Spleen (tissue), 11 donors: ENCODE results near the gene LRIT1. TPM values are rescaled to one million over a fixed set of nuclear protein-coding genes. Genes with fewer than 3 reads are reported as not detected.

Source experiments
- DNase-seq: peaks from one replicate; pipeline ENCODE4 v3.0.0-alpha.2; 2020
- H3K27ac ChIP-seq, 8 donors: fragments of 200-600 bp; sonication (generic) in 7 of 8; 1 replicate in 4 of 8; 2 replicates in 4 of 8; pipeline versions ENCODE4 v1.5.0 to v1.8.0; 2016 to 2021; ENCODE audit warnings: inconsistent platforms in 4 of 8, mild to moderate bottlenecking in 4 of 8, moderate library complexity in 1 of 8
- H3K27me3 ChIP-seq, 7 donors: fragments of 200-600 bp; sonication (generic) in 6 of 7; replicated peaks in 1 of 7; 1 replicate in 4 of 7; 2 replicates in 3 of 7; pipeline versions ENCODE4 v1.5.0 to v1.8.0; 2016 to 2021; ENCODE audit warnings: inconsistent platforms in 3 of 7, mild to moderate bottlenecking in 1 of 7
- H3K36me3 ChIP-seq, 6 donors: fragments of 200-600 bp; sonication (generic) in 5 of 6; 1 replicate in 4 of 6; 2 replicates in 2 of 6; pipeline versions ENCODE4 v1.5.0 to v1.8.0; 2016 to 2021; ENCODE audit warnings: inconsistent platforms in 2 of 6
- H3K4me1 ChIP-seq, 6 donors: fragments of 200-600 bp; sonication (generic) in 5 of 6; 1 replicate in 3 of 6; 2 replicates in 3 of 6; pipeline versions ENCODE4 v1.5.0 to v1.8.0; 2016 to 2021; ENCODE audit warnings: inconsistent platforms in 3 of 6
- H3K4me3 ChIP-seq, 8 donors: fragments of 200-600 bp; sonication (generic) in 7 of 8; 1 replicate in 4 of 8; 2 replicates in 4 of 8; pipeline versions ENCODE4 v1.5.0 to v1.8.0; 2016 to 2021; ENCODE audit warnings: inconsistent platforms in 4 of 8, mild to moderate bottlenecking in 4 of 8, moderate library complexity in 2 of 8
- H3K9me3 ChIP-seq, 8 donors: fragments of 200-600 bp; sonication (generic) in 7 of 8; 1 replicate in 4 of 8; 2 replicates in 4 of 8; pipeline versions ENCODE4 v1.5.0 to v1.8.0; 2016 to 2021; ENCODE audit warnings: inconsistent platforms in 4 of 8
- CTCF ChIP-seq, 11 experiments: fragments of 200-600 bp in 7 of 11; fragments of 450-650 bp in 4 of 11; sonication (generic) in 4 of 11; IDR thresholded peaks in 8 of 11; conservative IDR thresholded peaks in 3 of 11; 1 replicate in 7 of 11; 2 replicates in 4 of 11; pipeline versions ENCODE4 v1.4.0 to v1.8.0; 2016 to 2021; ENCODE audit warnings: antibody characterized with exemption in 11 of 11, inconsistent platforms in 4 of 11, mild to moderate bottlenecking in 1 of 11
- POLR2A ChIP-seq, 3 donors: fragments of 450-650 bp; IDR thresholded peaks; one replicate each; pipeline ENCODE4 v1.5.1; 2017; ENCODE audit warnings: antibody characterized with exemption in 3 of 3, mild to moderate bottlenecking in 1 of 3
- POLR2AphosphoS5 ChIP-seq, 3 donors: sonication (generic); formaldehyde crosslinking; IDR thresholded peaks; one replicate each; pipeline ENCODE4 v1.5.1; 2017; ENCODE audit warnings: antibody characterized with exemption in 3 of 3
- WGBS, 5 donors: extraction: QIAGEN DNeasy Blood & Tissue Kit in 3 of 5; methylation state at CpG; one replicate each; pipeline versions ENCODE4 v1.1.5 to v1.1.7; 2013 to 2018; 5-methylcytosine and 5-hydroxymethylcytosine counted together
- intact Hi-C: fragments of 100-400 bp; cut with DNase I; formaldehyde crosslinking; loops from one replicate; pipeline ENCODE4 v1.15.0; 2023; ENCODE audit warnings: low total_unique reads
- polyA plus RNA-seq, 3 donors: library from polyadenylated mRNA; stranded (reverse); fragments of 200-250 nt; gene quantifications; one replicate each; pipeline ENCODE4 v1.2.1, GENCODE V29; 2013
- total RNA-seq, 7 donors: library from RNA; depleted of rRNA in 3 of 7; stranded (reverse); fragments of >200 nt in 3 of 7; fragmentation: NEBNext Ultra II Directional in 4 of 7; extraction: Animal tissue kit (Norgen Biotek cat#: 25700) in 4 of 7; gene quantifications; one replicate each; pipeline versions ENCODE4 v1.1.0 to v1.2.1, GENCODE V29; 2016 to 2021
- donor health status: healthy with polysubstance abuse.
- donor health status: DM: no; HTN: no; CAD: no; lungs with moderate emphysema.
- donor health status: DM: no; HTN: no; CAD: no.
- donor health status: Bipolar disorder and iron deficiency.
- donor health status: healthy.
- donor health status: DM: no; HTN: no; CAD: no.
- donor health status: DM: yes; HTN: yes; CAD: no.

The LRIT1 gene
- total and polyA plus RNA-seq, 10 donors, result not detected

GRCh38 chr10:84193327-84193726 lies 48.0 kb downstream of the LRIT1 start:
- 81 to 92% (median 85%) methylated on average over 2 of the region's 2 CpGs for WGBS, 5 donors
- Histone ChIP-seq H3K4me1 (peaks cover 0 to 32% (median 19%) of the 10 kb centered on the region in 6 donors), H3K27ac (no peak overlapping the region), H3K36me3 (no peaks in the 10 kb centered on the region), H3K4me3 (no peak overlapping the region), H3K27me3 (peaks cover 6 to 75% (median 21%) of the 10 kb centered on the region in 7 donors), H3K9me3 (no peaks in the 10 kb centered on the region)
- intact Hi-C loops, result no loop called here
- peak; percentile 51 for DNase-seq
- TF ChIP-seq POLR2AphosphoS5 (IDR thresholded peaks at IDR 0.05) (no peak), POLR2A (IDR thresholded peaks at IDR 0.05) (no peak), CTCF (IDR thresholded peaks at IDR 0.05 in 8 of 11, conservative IDR thresholded peaks at IDR 0.05 in 3 of 11) (no peak)

GRCh38 chr10:84191106-84191505 lies 50.2 kb downstream of the LRIT1 start:
- Histone ChIP-seq H3K4me1 (peaks cover 0 to 25% (median 19%) of the 10 kb centered on the region in 6 donors), H3K27ac (no peak overlapping the region), H3K27me3 (peaks cover 6 to 63% (median 20%) of the 10 kb centered on the region in 7 donors), H3K9me3 (no peaks in the 10 kb centered on the region), H3K36me3 (no peaks in the 10 kb centered on the region), H3K4me3 (no peak overlapping the region)
- TF ChIP-seq POLR2A (IDR thresholded peaks at IDR 0.05) (no peak), POLR2AphosphoS5 (IDR thresholded peaks at IDR 0.05) (no peak), CTCF (IDR thresholded peaks at IDR 0.05 in 8 of 11, conservative IDR thresholded peaks at IDR 0.05 in 3 of 11) (no peak)
- intact Hi-C loops, result no loop called here
- 42 to 62% (median 57%) methylated on average over 5 of the region's 5 CpGs for WGBS, 5 donors
- DNase-seq, result peak; percentile 69

GRCh38 chr10:84190621-84191020 lies 50.7 kb downstream of the LRIT1 start:
- intact Hi-C loops, result no loop called here
- peaks cover 6 to 58% (median 17%) of the 10 kb centered on the region in 7 donors for H3K27me3 ChIP-seq

GRCh38 chr10:84188815-84189214 lies 52.5 kb downstream of the LRIT1 start:
- peaks cover 0 to 8% (median 1%) of the 10 kb centered on the region in 6 donors for H3K4me1 ChIP-seq
- no peak overlapping the region for H3K27ac ChIP-seq
- WGBS, 5 donors, result 52 to 73% (median 63%) methylated on average over 2 to 3 of the region's 3 CpGs
- H3K9me3 ChIP-seq, result no peaks in the 10 kb centered on the region
- H3K4me3 ChIP-seq, result no peak overlapping the region
- no peaks in the 10 kb centered on the region for H3K36me3 ChIP-seq
- peaks cover 0 to 40% (median 3%) of the 10 kb centered on the region in 7 donors for H3K27me3 ChIP-seq
- intact Hi-C loops, result no loop called here
- peak; percentile 47 for DNase-seq
- no peak for TF ChIP-seq CTCF (IDR thresholded peaks at IDR 0.05 in 8 of 11, conservative IDR thresholded peaks at IDR 0.05 in 3 of 11)
- TF ChIP-seq POLR2A (IDR thresholded peaks at IDR 0.05), result no peak
- no peak for TF ChIP-seq POLR2AphosphoS5 (IDR thresholded peaks at IDR 0.05)

More at GRCh38 chr10:84190621-84191020, 50.7 kb downstream of the LRIT1 start:
- 75 to 95% (median 83%) methylated on average over 3 of the region's 3 CpGs for WGBS, 5 donors
- H3K9me3 ChIP-seq, result no peaks in the 10 kb centered on the region
- TF ChIP-seq POLR2A (IDR thresholded peaks at IDR 0.05), result no peak
- peaks cover 0 to 20% (median 18%) of the 10 kb centered on the region in 6 donors for H3K4me1 ChIP-seq
- no peak overlapping the region for H3K4me3 ChIP-seq
- DNase-seq, result peak; percentile 62
- H3K36me3 ChIP-seq, result no peaks in the 10 kb centered on the region
- no peak overlapping the region for H3K27ac ChIP-seq
